Upper lobe of left lung (tissue), 6 donors: ENCODE measurements around the gene C11orf91. TPM values are rescaled to one million over a fixed set of nuclear protein-coding genes. Genes with fewer than 3 reads are reported as not detected.

Source experiments
- ATAC-seq, 2 donors: fragments of 200-7000 bp; cut with Tn5 transposase; one replicate each; pipeline ENCODE4 v1.9.1; 2022; ENCODE audit warnings: mild to moderate bottlenecking in 2 of 2, moderate library complexity in 2 of 2; ENCODE audit not compliant: low FRiP score in 2 of 2
- DNase-seq, 2 donors: peaks; one replicate each; pipeline ENCODE4 v3.0.0-alpha.2; 2019 to 2020
- H3K27ac ChIP-seq, 4 donors: fragments of 200-600 bp; sonication (generic); one replicate each; pipeline ENCODE4 v1.5.1; 2016 to 2019
- H3K27me3 ChIP-seq, 4 donors: fragments of 200-600 bp; sonication (generic); one replicate each; pipeline ENCODE4 v1.5.1; 2017 to 2019
- H3K36me3 ChIP-seq, 4 donors: fragments of 200-600 bp; sonication (generic); one replicate each; pipeline ENCODE4 v1.5.1; 2016 to 2019
- H3K4me1 ChIP-seq, 4 donors: fragments of 200-600 bp; sonication (generic); one replicate each; pipeline ENCODE4 v1.5.1; 2018 to 2019
- H3K4me3 ChIP-seq, 4 donors: fragments of 200-600 bp; sonication (generic); one replicate each; pipeline ENCODE4 v1.5.1; 2017 to 2019; ENCODE audit warnings: mild to moderate bottlenecking in 2 of 4, moderate library complexity in 1 of 4
- H3K9me3 ChIP-seq, 4 donors: fragments of 200-600 bp; sonication (generic); one replicate each; pipeline ENCODE4 v1.5.1; 2018 to 2019
- CTCF ChIP-seq, 6 experiments: fragments of 450-650 bp in 4 of 6; fragments of 200-600 bp in 2 of 6; sonication (generic) in 2 of 6; IDR thresholded peaks; one replicate each; pipeline ENCODE4 v1.5.1; 2016 to 2019; ENCODE audit warnings: antibody characterized with exemption in 6 of 6
- EP300 ChIP-seq, 4 donors: sonication (generic); formaldehyde crosslinking; IDR thresholded peaks; one replicate each; pipeline ENCODE4 v1.5.1; 2017; ENCODE audit warnings: antibody characterized with exemption in 4 of 4, control low read depth in 2 of 4
- POLR2A ChIP-seq, 4 donors: fragments of 450-650 bp; IDR thresholded peaks; one replicate each; pipeline ENCODE4 v1.5.1; 2016 to 2017; ENCODE audit warnings: antibody characterized with exemption in 4 of 4, mild to moderate bottlenecking in 2 of 4
- POLR2AphosphoS5 ChIP-seq, 2 donors: sonication (generic); formaldehyde crosslinking; IDR thresholded peaks; one replicate each; pipeline ENCODE4 v1.5.1; 2017; ENCODE audit warnings: antibody characterized with exemption in 2 of 2
- WGBS, 2 donors: methylation state at CpG; one replicate each; pipeline ENCODE4 v1.1.5; 2017 to 2018; 5-methylcytosine and 5-hydroxymethylcytosine counted together
- total RNA-seq, 6 donors: library from RNA; depleted of rRNA in 4 of 6; stranded (reverse); fragments of >200 nt in 4 of 6; gene quantifications; one replicate each; pipeline versions ENCODE4 v1.1.0 to v1.2.1, GENCODE V29; 2016 to 2021
- donor health status: DM: no; HTN: no; CAD: no; lungs with moderate emphysema.
- donor health status: DM: no; HTN: yes; CAD: no; lungs with severe emphysema.

C11orf91 gene
- total RNA-seq, 6 donors from 2014 or later: 0.77 to 1.3 TPM; not detected in 4

DNA sequence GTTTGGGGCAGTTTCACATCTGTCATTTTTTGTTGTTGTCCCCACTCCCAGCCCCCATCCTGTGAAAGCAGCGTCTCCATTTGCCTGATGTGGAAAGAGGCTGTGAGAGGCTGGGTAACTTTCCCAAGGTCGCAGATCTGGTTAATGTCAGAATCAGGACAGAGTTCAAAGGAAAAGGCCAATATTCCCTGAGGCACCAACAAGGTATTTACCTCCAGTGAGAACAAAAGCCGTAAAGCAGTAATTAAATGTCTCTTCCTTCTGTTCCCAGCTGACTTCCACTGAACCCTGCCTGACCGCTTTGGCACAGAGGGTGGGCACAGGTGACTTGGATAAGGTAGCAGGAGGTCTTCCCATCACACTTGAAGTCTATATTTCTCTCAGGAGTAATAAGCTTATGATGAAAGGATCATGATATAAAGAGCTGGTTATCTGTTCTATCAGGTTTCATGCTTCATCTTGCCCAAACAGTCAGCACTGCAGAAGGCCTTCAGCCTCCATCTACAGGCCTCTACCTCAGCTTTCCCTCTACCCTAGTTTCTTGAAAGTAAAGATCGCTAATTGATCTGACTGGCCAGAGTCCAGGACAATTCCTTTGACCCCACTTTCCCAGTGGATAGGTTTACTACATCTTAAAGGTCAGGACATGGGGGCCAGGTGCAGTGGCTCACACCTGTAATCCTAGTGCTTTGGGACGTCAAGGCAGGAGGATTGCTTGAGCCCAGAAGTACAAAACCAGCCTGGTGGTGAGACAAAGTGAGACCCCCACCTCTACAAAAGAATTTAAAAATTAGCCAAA, 9.4 kb downstream of the C11orf91 start:
- no peak overlapping the region for H3K4me3 ChIP-seq
- ATAC-seq: no peak

GRCh38 chr11:33690290-33691065, 10.1 kb downstream of the C11orf91 start:
- TF ChIP-seq EP300 (IDR thresholded peaks at IDR 0.05) (peak; percentile 50 to 92 (median 81)), POLR2AphosphoS5 (IDR thresholded peaks at IDR 0.05) (peak; percentile 85 to 91), CTCF (IDR thresholded peaks at IDR 0.05) (no peak)
- peak; percentile 76 to 84 for ATAC-seq
- Histone ChIP-seq H3K4me1 (peaks cover 44 to 53% (median 47%) of the 10 kb centered on the region in 4 donors), H3K36me3 (no peaks in the 10 kb centered on the region), H3K4me3 (no peak overlapping the region), H3K27ac (peak overlapping the region; percentile 78 to 89 (median 84)), H3K27me3 (no peaks in the 10 kb centered on the region), H3K9me3 (no peaks in the 10 kb centered on the region)
- peak in 1 of 2 donors; percentile 50 for DNase-seq
- 42 to 58% methylated on average over 8 of the region's 8 CpGs for WGBS, 2 donors

More for the DNA sequence above, 9.4 kb downstream of the C11orf91 start:
- H3K27me3 ChIP-seq: no peaks in the 10 kb centered on the region
- peaks cover 50 to 53% (median 52%) of the 10 kb centered on the region in 4 donors for H3K4me1 ChIP-seq
- DNase-seq: no peak
- H3K27ac ChIP-seq: peak overlapping the region; percentile 78 to 89 (median 84)
- no peaks in the 10 kb centered on the region for H3K9me3 ChIP-seq
- 80 to 86% methylated on average over 6 of the region's 6 CpGs for WGBS, 2 donors
- no peak for TF ChIP-seq CTCF (IDR thresholded peaks at IDR 0.05)
- no peak for TF ChIP-seq POLR2AphosphoS5 (IDR thresholded peaks at IDR 0.05)
- H3K36me3 ChIP-seq: no peaks in the 10 kb centered on the region

GRCh38 chr11:33689501-33689900, 11.1 kb downstream of the C11orf91 start:
- TF ChIP-seq CTCF (IDR thresholded peaks at IDR 0.05): no peak
- no peak for TF ChIP-seq POLR2AphosphoS5 (IDR thresholded peaks at IDR 0.05)
- TF ChIP-seq EP300 (IDR thresholded peaks at IDR 0.05): no peak
- no peak for TF ChIP-seq POLR2A (IDR thresholded peaks at IDR 0.05)
- no peak for DNase-seq
- no peak for ATAC-seq
- 94 to 97% methylated on average over 8 of the region's 8 CpGs for WGBS, 2 donors
- Histone ChIP-seq H3K27me3 (no peaks in the 10 kb centered on the region), H3K27ac (peak overlapping the region; percentile 75 to 89 (median 82)), H3K4me1 (peaks cover 37 to 49% (median 38%) of the 10 kb centered on the region in 4 donors), H3K4me3 (no peak overlapping the region), H3K36me3 (no peaks in the 10 kb centered on the region), H3K9me3 (no peaks in the 10 kb centered on the region)

GRCh38 chr11:33689085-33689484, 11.5 kb downstream of the C11orf91 start:
- 68 to 89% methylated on average over 2 to 4 of the region's 4 CpGs for WGBS, 2 donors
- Histone ChIP-seq H3K27me3 (no peaks in the 10 kb centered on the region), H3K4me1 (peaks cover 36 to 49% (median 37%) of the 10 kb centered on the region in 4 donors), H3K36me3 (no peaks in the 10 kb centered on the region), H3K9me3 (no peaks in the 10 kb centered on the region), H3K4me3 (no peak overlapping the region), H3K27ac (peak overlapping the region; percentile 75 to 89 (median 82))
- no peak for DNase-seq
- TF ChIP-seq POLR2A (IDR thresholded peaks at IDR 0.05) (no peak), POLR2AphosphoS5 (IDR thresholded peaks at IDR 0.05) (no peak), EP300 (IDR thresholded peaks at IDR 0.05) (no peak), CTCF (IDR thresholded peaks at IDR 0.05) (no peak)
- ATAC-seq: no peak
